Retinal pigment epithelial cell (primary cell): ENCODE data around the gene CA4.

ENCODE experiments used
- DNase-seq: peaks from one replicate; pipeline ENCODE4 v3.0.0-alpha.2; 2010; ENCODE audit warnings: low read depth
- H3K4me3 ChIP-seq: 2 replicates; pipeline ENCODE4 v1.5.1; 2011; ENCODE audit warnings: mild to moderate bottlenecking, low read length, control low read depth, moderate library complexity
- CTCF ChIP-seq: conservative IDR thresholded peaks from 2 replicates; pipeline ENCODE4 v1.5.1; 2011; ENCODE audit warnings: low read depth, low read length, control low read depth, inconsistent platforms

Gene CA4

DNA sequence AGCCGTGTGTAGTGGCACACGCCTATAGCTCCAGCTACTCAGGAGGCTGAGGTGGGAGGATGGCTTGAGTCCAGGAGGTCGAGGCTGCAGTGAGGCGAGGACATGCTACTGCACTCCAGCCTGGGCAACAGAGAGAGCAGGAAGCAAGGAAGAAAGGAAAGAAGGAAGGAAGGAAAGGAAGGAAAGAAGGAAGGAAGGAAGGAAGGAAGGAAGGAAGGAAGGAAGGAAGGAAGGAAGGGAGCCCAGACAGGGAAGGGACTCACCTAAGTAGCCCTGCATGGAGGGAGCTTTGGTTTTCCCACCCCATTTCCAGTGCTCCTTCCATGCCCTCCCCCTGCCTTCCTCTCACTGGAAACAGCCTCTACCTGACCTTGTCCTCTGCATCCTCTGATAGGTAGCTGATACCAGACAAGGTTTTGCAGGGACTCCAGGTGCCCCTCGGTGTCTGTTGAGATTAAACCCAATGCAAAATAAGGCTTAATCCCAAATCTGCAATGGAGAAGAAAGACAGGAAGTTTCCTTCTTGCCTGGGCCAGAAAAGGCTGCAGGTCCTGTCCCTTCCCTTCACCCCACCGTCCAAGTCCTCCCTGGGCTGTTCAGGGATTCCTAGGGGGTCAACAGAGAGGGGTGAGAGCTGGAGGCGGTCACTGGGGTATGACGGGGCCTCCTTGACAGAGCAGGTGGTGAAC lies 21.5 kb upstream of the CA4 start:
- H3K4me3 ChIP-seq = no peak overlapping the region
- no peak for DNase-seq
- no peak for TF ChIP-seq CTCF

DNA sequence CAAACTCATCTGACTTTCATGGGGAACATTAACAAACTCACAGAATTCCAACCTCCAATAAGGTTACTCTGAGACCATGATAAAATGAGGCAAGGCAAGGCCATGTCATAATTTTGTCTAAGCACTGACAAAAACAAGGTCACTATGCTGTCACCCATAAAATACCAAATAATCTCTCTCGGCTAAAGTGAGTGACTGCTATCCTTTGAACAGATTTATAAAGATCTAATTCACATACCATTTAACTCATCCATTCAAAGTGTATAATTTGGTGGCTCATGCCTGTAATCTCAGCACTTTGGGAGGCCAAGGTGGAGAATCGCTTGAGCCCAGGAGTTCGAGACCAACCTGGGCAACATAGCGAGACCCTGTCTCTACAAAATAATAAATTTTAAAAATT lies 20.6 kb upstream of the CA4 start:
- no peak for DNase-seq
- no peak for TF ChIP-seq CTCF
- no peak overlapping the region for H3K4me3 ChIP-seq

- TF ChIP-seq CTCF = no peak
- H3K4me3 ChIP-seq = no peak overlapping the region
- no peak for DNase-seq
Measured at GRCh38 chr17:60130466-60130865, 19.3 kb upstream of the CA4 start.

DNA sequence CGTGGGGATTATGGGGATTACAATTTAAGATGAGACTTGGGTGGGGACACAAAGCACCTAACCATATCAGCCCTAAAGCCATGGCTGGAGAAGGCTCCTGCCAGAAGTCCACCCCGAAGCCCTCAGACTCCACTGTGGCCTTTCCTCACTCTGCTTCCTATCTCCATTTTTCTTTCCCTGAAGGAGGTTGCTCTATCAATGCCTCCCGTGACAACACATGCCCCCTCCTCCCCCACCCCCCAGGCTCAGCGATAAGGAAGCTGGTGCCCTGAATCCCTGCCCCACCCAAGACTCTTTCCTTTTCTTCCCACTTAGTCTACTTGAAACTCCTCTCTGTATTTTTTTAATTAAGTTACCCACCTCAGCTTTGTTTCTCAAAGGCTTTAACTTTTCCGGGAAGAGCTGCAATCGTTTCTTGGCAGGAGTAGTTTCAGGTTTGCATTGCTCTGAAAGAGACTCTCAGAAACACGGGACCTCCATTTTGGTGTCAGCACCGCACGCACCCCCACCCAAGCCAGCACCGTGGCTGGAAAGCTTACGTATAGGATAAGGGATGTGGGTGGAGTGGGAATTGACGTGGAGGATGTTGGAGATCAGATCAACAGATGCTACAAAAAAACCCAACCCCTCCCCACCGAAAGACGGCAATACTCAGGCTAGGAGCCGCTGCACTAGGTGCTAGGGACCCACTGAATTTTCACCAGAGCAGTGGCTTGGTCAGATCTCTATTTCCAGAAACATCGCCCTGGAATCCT lies 15.2 kb upstream of the CA4 start:
- H3K4me3 ChIP-seq = peak overlapping the region; percentile 79
- DNase-seq = no peak
- no peak for TF ChIP-seq CTCF

GRCh38 chr17:60135151-60135950 lies 14.4 kb upstream of the CA4 start:
- peak; percentile 55 for DNase-seq
- peak overlapping the region; percentile 79 for H3K4me3 ChIP-seq

More at GRCh38 chr17:60135151-60135950, 14.4 kb upstream of the CA4 start:
- no peak for TF ChIP-seq CTCF
